ENCODE results near the gene TPR. TPM values are rescaled to one million over a fixed set of nuclear protein-coding genes. Genes with fewer than 3 reads are reported as not detected.
A peak's percentile ranks its signal among the peaks of the same experiment; 100 is the strongest.

TPR gene
- polyA plus RNA-seq, 1 donor (not counting 4 experiments of a cell fraction or from before 2014, with no cell fraction given), result 46.8 TPM

DNA sequence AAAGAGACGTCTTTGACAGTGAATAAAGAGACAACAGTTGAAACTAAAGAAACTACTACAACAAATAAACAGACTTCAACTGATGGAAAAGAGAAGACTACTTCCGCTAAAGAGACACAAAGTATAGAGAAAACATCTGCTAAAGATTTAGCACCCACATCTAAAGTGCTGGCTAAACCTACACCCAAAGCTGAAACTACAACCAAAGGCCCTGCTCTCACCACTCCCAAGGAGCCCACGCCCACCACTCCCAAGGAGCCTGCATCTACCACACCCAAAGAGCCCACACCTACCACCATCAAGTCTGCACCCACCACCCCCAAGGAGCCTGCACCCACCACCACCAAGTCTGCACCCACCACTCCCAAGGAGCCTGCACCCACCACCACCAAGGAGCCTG, 68.5 kb downstream of the TPR start:
- no peak for DNase-seq (ENCODE audit: low read depth, low spot score)
- Histone ChIP-seq H4K20me1 (ENCODE audit: control insufficient read depth, extremely low read depth, insufficient read depth, low read length) (no peaks in the 10 kb centered on the region), H3K27me3 (ENCODE audit: control insufficient read depth, extremely low read depth, insufficient read depth, low read length) (no peaks in the 10 kb centered on the region), H3K79me2 (ENCODE audit: control insufficient read depth, insufficient read depth, low read length) (no peaks in the 10 kb centered on the region), H3K4me3 (ENCODE audit: control insufficient read depth in 2 of 3, extremely low read depth in 1 of 3, insufficient read depth in 2 of 3, low read depth in 1 of 3, low read length in 3 of 3) (no peak overlapping the region), H3K36me3 (ENCODE audit: control insufficient read depth in 2 of 2, extremely low read depth in 1 of 2, insufficient read depth in 2 of 2, low read length in 2 of 2) (no peaks in the 10 kb centered on the region), H3K9ac (ENCODE audit: control insufficient read depth, extremely low read depth, insufficient read depth, low read length) (no peak overlapping the region), H3K4me2 (ENCODE audit: control insufficient read depth, extremely low read depth, insufficient read depth, low read depth, low read length) (no peak overlapping the region), H3K9me3 (ENCODE audit: control insufficient read depth, low read depth, low read length) (no peaks in the 10 kb centered on the region), H3K9me1 (ENCODE audit: control insufficient read depth, extremely low read depth, insufficient read depth, low read length) (no peaks in the 10 kb centered on the region), H3K27ac (ENCODE audit: control insufficient read depth, insufficient read depth, low read length) (no peak overlapping the region), H3K4me1 (ENCODE audit: control insufficient read depth, extremely low read depth, insufficient read depth, low read length) (no peaks in the 10 kb centered on the region), H2AFZ (ENCODE audit: control insufficient read depth, low read length) (no peak overlapping the region)
- no peak for FAIRE-seq
- dilution Hi-C loops (cut with MboI; ENCODE audit: extremely low pct_ligation_motif_present, low sequenced_read_pairs), result no loop called here
- TF ChIP-seq, protein P1, sequence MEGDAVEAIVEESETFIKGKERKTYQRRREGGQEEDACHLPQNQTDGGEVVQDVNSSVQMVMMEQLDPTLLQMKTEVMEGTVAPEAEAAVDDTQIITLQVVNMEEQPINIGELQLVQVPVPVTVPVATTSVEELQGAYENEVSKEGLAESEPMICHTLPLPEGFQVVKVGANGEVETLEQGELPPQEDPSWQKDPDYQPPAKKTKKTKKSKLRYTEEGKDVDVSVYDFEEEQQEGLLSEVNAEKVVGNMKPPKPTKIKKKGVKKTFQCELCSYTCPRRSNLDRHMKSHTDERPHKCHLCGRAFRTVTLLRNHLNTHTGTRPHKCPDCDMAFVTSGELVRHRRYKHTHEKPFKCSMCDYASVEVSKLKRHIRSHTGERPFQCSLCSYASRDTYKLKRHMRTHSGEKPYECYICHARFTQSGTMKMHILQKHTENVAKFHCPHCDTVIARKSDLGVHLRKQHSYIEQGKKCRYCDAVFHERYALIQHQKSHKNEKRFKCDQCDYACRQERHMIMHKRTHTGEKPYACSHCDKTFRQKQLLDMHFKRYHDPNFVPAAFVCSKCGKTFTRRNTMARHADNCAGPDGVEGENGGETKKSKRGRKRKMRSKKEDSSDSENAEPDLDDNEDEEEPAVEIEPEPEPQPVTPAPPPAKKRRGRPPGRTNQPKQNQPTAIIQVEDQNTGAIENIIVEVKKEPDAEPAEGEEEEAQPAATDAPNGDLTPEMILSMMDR (optimal IDR thresholded peaks at IDR 0.05 in 1 of 3, IDR thresholded peaks at IDR 0.05 in 1 of 3, conservative IDR thresholded peaks at IDR 0.05 in 1 of 3; ENCODE audit: extremely low read depth in 1 of 3, insufficient read depth in 2 of 3, low read length in 3 of 3), result no peak
- TF ChIP-seq EZH2 (IDR thresholded peaks at IDR 0.05; ENCODE audit: low read length), result no peak

DNA sequence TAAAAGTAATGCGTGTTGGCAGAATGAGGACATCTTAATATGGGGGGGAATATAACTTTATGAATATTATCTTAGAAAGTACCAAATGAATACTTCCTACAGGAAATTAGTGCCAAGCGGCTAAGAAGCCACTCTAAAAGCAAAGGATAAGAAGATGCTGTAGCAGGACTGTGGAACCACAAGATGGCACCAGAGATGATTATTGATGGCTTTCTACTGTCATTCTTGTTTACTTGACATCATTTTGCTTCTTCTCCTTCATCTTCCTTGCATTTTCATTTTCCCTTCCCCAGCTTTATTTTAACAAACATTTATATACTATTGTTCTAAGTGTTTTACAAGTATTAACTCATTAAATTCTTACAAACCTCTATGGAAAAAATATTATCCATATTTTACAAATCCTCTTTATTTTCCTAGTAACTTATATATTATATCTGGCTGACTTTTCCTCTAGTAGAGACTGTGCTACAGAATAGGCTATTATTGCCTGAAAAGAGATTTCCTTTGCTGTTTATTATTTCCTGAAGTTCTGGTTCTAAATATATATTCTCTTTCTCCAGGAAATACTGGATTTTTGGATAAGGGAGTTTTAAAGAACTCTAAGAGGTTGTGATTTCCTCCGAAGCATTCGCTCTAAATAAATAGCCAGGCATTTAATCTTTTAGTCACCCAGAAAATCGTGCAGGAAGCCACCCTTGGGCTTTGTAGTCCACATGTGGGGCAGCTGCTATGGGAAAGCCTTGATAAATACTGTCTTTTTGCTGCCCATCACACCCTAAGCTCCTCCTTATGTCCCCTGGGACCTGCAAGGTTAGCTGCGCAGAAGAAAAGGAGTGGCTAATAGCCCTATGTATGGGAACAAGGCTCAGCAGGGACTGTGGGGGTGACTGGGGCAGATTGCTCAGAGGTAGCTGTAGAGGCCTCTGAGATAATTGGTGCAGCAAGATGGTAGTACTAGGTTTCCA, 69.8 kb downstream of the TPR start:
- Histone ChIP-seq H2AFZ (ENCODE audit: control insufficient read depth, low read length) (no peak overlapping the region), H3K4me3 (ENCODE audit: control insufficient read depth in 2 of 3, extremely low read depth in 1 of 3, insufficient read depth in 2 of 3, low read depth in 1 of 3, low read length in 3 of 3) (no peak overlapping the region), H3K4me2 (ENCODE audit: control insufficient read depth, extremely low read depth, insufficient read depth, low read depth, low read length) (no peak overlapping the region), H3K27me3 (ENCODE audit: control insufficient read depth, extremely low read depth, insufficient read depth, low read length) (no peaks in the 10 kb centered on the region), H3K27ac (ENCODE audit: control insufficient read depth, insufficient read depth, low read length) (no peak overlapping the region), H3K9me1 (ENCODE audit: control insufficient read depth, extremely low read depth, insufficient read depth, low read length) (no peaks in the 10 kb centered on the region), H3K9ac (ENCODE audit: control insufficient read depth, extremely low read depth, insufficient read depth, low read length) (no peak overlapping the region), H3K36me3 (ENCODE audit: control insufficient read depth in 2 of 2, extremely low read depth in 1 of 2, insufficient read depth in 2 of 2, low read length in 2 of 2) (no peaks in the 10 kb centered on the region), H3K9me3 (ENCODE audit: control insufficient read depth, low read depth, low read length) (no peaks in the 10 kb centered on the region), H4K20me1 (ENCODE audit: control insufficient read depth, extremely low read depth, insufficient read depth, low read length) (no peaks in the 10 kb centered on the region), H3K4me1 (ENCODE audit: control insufficient read depth, extremely low read depth, insufficient read depth, low read length) (no peaks in the 10 kb centered on the region), H3K79me2 (ENCODE audit: control insufficient read depth, insufficient read depth, low read length) (no peaks in the 10 kb centered on the region)
- DNase-seq (ENCODE audit: low read depth, low spot score) (no peak), FAIRE-seq (no peak)
- dilution Hi-C loops (cut with MboI; ENCODE audit: extremely low pct_ligation_motif_present, low sequenced_read_pairs), result no loop called here
- TF ChIP-seq EZH2 (IDR thresholded peaks at IDR 0.05; ENCODE audit: low read length), result no peak
- TF ChIP-seq, protein P1 (optimal IDR thresholded peaks at IDR 0.05 in 1 of 3, IDR thresholded peaks at IDR 0.05 in 1 of 3, conservative IDR thresholded peaks at IDR 0.05 in 1 of 3; ENCODE audit: extremely low read depth in 1 of 3, insufficient read depth in 2 of 3, low read length in 3 of 3), result peak in 2 of 3 experiments; percentile 68 to 69

All from keratinocyte (primary cell).